Skeletal muscle satellite cell (primary cell): ENCODE results near the gene PAN3. TPM values are rescaled to one million over a fixed set of nuclear protein-coding genes. Genes with fewer than 3 reads are reported as not detected.

Source experiments
- H3K27me3 ChIP-seq: 2 replicates; pipeline ENCODE4 v1.7.0; 2013; ENCODE audit warnings: low read length; ENCODE audit not compliant: control insufficient read depth, insufficient read depth
- H3K36me3 ChIP-seq: 2 replicates; pipeline ENCODE4 v1.7.0; 2013; ENCODE audit warnings: mild to moderate bottlenecking, control low read depth, low read length; ENCODE audit not compliant: insufficient read depth
- H3K4me1 ChIP-seq: 2 replicates; pipeline ENCODE4 v1.7.0; 2013; ENCODE audit warnings: low read length; ENCODE audit not compliant: control insufficient read depth, insufficient read depth
- H3K4me2 ChIP-seq: 2 replicates; pipeline ENCODE4 v1.7.0; 2013; ENCODE audit warnings: mild to moderate bottlenecking, low read length
- H3K4me3 ChIP-seq: 2 replicates; pipeline ENCODE4 v1.7.0; 2013; ENCODE audit warnings: low read length
- H3K9ac ChIP-seq: 2 replicates; pipeline ENCODE4 v1.7.0; 2013; ENCODE audit warnings: mild to moderate bottlenecking, low read depth, low read length, moderate library complexity
- H3K9me3 ChIP-seq: replicated peaks from 2 replicates; pipeline ENCODE4 v1.7.0; 2013; ENCODE audit warnings: mild to moderate bottlenecking, control low read depth, low read length
- small RNA-seq: library from RNA; depleted of rRNA; stranded (forward); fragments of <200 nt; gene quantifications from one replicate; pipeline ENCODE3, GENCODE V24; 2012

Gene PAN3

GRCh38 chr13:28342251-28342650 is 203.9 kb downstream of the PAN3 start:
- no peaks in the 10 kb centered on the region for H3K9me3 ChIP-seq
- peaks cover 35% of the 10 kb centered on the region for H3K4me1 ChIP-seq
- no peaks in the 10 kb centered on the region for H3K27me3 ChIP-seq
- no peak overlapping the region for H3K4me2 ChIP-seq
- H3K9ac ChIP-seq = no peak overlapping the region
- H3K4me3 ChIP-seq = no peak overlapping the region
- no peaks in the 10 kb centered on the region for H3K36me3 ChIP-seq

GRCh38 chr13:28344163-28344562 is 205.8 kb downstream of the PAN3 start:
- Histone ChIP-seq H3K9ac (no peak overlapping the region), H3K9me3 (no peaks in the 10 kb centered on the region), H3K27me3 (no peaks in the 10 kb centered on the region)

More at GRCh38 chr13:28344163-28344562, 205.8 kb downstream of the PAN3 start:
- peaks cover 18% of the 10 kb centered on the region for H3K4me1 ChIP-seq
- H3K36me3 ChIP-seq = no peaks in the 10 kb centered on the region
- no peak overlapping the region for H3K4me3 ChIP-seq
- H3K4me2 ChIP-seq = no peak overlapping the region

Small RNA genes within 50 kb of the gene (small RNA-seq; reads per million reads assigned to genes)
- not detected for gene RNU6-82P
